DMS53 treated with DMSO at 0.1 percent for 48 hours (cell line): ENCODE results near the gene HOXC11.

ENCODE experiments used
- DNase-seq: peaks from one replicate; lab custom pipeline; 2025; ENCODE audit not compliant: unreplicated experiment; lab: John Stamatoyannopoulos, UW

Gene HOXC11

DNA sequence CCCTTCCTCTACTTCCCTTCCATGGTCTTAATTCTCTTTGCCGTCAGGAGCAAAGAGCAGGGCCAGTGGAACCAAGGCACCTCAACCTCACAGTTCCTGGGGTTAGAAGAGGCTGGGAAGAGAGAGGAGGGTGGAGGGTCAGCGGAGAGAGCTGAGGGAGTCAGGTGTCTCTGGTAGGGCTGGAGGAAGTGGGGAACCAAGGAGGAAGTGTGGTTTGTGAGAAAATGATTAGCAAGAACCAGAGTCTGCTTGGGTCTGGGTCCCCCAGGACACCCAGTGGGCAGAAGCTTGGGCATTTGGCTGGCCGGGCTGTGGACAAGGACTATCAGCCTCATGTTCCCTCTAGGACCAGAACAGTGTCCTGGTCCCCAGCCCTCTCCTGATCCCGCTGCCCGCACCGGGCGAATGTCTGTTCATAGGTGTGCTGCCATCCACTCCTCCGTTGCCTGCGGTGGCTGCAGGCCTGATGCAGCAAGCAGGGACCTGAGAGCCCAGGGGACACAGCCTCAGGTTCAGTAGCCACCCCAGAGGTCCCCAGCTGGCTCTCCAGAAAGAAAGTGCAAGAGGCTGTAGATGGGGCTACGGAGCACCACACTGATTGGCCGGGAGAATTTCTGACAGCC, 15.9 kb upstream of the HOXC11 start:
- no peak for DNase-seq

DNA sequence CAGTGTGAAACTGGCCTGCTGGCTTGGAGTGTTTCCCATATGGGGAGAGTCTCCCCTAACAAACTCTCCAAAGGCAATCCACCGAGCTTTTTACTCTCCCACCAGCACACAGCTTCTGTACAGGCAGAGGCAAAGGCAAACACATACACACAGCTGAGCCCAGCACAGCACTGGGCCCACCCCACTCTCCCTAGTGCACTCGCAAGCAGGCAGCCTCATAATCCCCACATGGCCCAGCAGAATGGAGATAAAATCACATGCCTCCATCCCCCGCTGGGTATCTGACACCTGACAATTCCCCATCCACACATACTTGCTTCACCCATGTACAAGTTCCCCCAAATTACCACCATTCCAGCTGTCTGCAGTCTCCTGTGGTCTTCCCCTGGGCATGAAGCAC, 14.8 kb upstream of the HOXC11 start:
- no peak for DNase-seq

DNA sequence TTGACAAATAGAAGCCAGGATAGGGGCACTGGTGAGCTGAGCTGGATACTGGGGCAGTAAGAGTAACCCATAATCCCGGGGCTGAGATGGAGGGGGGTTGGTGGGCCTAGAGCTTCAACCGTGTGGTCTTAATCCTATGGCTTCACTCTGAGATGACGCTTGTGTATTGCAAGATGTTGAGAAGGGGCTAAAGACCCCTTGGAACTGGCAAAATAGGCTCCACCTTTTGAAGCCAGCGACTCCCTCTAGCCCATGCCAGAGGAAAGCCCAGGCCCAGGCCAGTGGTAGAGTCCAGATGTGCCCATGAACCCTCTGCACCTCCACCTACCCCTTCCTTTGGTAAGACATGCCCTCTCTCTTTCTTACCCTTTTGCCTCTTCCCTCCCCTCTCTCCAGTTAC, 13.6 kb upstream of the HOXC11 start:
- DNase-seq: no peak

DNA sequence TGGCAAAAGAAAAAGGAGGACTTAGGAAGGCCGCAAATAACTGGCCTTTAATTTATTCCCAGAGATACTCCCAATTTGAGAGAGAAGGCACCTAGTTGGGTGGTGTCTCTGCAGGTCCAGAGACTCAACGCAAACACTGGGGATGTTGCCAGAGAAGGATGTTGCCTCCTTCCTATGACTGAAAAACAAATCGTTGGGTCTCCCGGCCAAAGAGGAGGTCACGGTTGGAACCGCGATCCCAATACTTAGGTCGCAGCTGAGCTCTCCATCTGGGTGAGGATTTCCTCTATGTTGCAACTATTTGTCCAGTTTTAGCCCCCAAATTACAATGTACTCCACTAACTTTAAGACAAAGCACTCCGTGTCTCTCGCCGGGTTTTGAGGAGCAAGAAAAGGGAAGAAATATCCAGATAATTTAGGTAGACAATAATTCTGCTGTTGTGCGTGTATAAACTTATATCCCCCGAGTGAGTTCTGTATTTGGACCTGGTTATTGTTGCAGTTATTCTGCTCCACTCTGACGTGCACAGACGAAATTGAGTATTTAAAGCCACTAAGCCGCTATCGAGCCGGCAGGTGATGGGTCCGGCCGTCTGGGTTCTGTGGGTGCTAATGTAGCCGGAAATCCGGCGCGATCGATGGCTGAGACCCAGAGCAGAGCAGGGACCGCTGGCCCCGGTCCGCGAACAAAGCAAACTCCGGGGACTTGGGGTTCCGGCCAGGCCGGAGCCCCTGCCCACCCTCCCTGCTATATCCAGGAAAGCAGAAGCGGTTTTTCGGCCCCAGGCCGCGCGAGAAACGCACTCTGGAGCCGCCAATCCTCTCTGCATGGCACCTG, 12.5 kb upstream of the HOXC11 start:
- no peak for DNase-seq

DNA sequence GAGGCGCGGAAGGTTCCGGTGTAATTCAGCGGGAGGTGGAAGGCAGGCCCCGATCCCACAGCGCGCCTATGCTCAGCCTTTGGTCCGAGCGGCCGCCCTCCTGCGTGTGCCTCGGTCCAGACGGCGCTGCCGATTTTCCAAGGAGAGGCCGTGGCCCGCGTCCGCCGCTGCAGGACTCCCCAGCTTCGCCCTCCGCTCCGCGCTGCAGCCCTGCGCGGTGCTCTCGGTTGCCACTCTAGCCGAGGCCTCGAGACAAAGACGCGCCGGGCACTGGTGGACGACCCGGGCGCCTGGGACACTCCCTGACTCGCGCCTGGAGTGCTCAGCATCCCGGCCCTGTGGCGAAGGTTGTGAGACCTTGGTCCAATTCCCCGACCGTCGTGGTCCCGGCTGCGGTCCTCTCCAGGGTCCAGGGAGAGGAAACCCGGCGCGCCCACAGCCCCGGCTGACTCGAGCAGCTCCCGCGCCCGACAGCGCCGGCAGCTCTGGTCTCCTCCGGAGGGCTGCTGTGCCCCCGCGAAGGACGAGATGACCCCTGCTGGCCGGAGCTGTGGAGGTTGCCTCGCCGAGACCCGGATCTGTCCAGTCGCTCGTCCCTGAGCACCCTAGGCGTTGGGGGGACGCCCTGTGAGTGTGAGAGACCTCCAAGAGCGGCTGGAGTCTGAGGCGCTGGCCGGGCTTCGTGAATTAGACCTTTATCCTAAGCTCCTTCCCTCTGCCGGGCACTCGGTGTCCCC, 11.7 kb upstream of the HOXC11 start:
- DNase-seq: no peak

DNA sequence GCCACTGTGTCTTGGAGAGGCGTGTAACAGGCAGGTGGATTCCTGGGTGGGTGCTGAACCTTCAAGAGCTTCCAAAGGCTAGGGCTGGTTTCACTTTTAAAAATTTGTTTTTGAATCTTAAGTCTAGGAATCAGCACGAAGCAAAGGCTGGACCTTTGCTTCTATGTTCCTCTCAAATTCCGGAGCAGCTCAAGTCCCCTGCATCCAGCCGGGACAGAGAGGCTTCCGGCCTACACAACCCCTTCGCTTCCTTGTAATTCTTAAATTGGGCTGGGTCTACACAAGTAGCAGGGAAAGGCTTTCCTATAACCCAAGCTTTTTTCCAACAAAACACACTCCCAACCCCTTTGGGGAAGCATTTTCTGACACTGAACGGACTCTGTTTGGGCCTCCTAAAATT, 9.9 kb upstream of the HOXC11 start:
- no peak for DNase-seq

DNA sequence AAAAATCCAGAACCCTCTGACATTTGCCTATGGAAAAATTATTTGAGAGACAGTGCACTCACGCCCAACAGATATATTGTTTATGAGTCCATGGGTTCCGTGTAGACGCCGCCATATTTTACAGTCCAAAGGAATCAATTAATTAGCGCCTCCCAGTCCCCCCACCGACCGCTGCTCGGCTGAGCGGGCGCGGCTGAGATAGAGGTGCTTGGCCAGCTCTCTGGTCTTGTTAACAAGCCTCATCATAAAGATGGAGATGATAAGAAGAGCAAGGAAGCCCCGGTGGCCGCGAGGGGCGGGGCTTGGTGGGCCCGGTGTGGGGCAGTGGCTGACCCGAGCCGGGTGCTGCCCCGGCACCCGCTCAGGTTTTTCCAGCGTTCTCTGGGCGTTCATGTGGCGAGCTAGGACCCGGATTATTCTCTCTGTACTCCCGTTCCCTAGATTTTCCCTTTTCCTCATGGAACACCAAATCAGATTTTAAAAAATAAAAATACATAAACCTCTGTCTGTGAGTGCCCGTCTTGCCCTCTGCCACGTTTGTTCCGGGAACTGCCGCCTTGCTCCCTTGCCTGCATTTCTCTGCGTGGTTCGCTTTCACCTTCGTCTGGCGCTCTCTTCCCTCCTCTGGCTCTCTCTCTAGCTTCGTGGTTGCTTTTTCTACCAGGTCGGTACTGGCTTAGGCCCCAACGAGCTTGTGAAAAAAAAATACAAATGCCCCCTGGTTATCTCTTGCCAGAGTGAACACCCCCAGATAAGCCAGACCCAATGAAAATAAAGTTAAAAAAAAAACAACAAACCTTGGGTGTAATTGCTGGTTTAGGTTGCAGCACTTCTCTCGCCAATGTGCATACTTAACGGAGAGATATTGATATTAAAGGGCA, 9.3 kb upstream of the HOXC11 start:
- DNase-seq: no peak

DNA sequence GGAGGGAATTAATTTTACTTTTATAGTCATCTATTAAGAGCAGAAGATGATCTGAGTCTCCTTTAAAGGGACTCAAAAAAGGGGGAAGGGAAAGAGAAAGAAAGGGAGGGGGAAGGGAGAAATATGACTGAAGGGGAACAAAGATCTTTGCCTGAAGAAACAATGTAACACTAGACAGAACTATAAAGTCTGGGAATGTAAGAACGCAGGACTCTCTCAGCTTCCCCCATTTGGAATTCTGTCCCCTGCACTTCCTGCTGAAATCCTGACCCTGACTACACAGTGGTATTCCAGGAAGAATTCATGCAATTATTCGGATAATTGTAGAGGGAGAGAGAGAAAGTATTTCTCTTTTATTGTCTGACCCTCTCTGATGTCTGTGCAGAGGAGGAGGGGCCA, 8.6 kb upstream of the HOXC11 start:
- no peak for DNase-seq

DNA sequence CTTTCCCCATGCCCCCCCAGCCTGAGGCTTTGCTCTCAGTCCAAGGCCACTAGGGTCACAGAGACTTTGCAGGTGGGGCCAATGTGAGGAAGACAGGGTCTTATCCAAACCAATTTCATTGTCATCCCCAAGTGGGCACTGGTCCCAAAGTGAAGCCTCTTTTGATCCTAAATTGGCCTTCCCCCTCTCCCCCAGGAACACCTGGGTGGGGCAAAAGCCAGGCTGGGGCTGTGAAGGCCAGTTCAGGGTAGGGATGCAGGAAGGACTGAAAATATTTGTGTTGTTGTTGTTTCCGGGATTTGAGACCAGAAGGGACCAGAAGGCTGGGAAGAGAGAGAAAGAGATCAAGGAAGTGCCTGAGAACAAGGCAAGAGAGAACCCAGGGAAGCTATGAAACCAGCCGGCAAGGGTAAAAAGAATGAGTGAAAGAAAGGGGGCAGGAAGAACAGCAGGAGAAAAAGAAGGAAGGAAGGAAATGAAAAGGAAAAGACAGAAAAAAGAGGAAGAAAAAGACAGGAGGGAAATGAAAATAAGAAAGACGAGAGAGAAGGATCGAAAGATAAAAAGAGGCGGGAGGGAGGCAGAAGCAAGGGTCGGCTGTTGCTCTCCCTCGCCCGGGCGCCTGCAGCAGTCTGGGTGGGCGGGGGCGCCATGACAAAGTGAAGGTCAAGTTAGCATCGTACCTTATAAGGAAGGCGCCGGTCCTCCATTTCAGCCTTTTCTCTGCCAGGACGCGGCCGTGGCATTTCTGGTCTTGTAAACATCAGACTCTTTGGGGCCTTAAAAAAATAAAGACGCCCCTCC, 7.4 kb upstream of the HOXC11 start:
- DNase-seq: no peak

DNA sequence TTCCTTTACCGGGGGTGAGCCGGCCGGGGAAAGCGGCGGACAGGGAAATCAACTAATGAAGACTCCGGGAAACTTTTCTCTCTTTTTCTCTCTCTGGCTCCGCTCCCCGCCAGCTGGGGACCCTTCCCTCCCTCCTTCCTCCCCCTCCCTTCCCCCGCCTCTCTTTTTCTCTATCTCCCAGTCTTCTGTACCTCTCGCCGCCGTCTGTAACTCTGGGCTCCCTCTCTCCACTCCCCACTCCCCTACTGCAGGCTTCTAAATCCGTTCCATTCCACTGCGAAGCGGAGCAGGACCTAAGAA, 6.9 kb upstream of the HOXC11 start:
- DNase-seq: no peak

DNA sequence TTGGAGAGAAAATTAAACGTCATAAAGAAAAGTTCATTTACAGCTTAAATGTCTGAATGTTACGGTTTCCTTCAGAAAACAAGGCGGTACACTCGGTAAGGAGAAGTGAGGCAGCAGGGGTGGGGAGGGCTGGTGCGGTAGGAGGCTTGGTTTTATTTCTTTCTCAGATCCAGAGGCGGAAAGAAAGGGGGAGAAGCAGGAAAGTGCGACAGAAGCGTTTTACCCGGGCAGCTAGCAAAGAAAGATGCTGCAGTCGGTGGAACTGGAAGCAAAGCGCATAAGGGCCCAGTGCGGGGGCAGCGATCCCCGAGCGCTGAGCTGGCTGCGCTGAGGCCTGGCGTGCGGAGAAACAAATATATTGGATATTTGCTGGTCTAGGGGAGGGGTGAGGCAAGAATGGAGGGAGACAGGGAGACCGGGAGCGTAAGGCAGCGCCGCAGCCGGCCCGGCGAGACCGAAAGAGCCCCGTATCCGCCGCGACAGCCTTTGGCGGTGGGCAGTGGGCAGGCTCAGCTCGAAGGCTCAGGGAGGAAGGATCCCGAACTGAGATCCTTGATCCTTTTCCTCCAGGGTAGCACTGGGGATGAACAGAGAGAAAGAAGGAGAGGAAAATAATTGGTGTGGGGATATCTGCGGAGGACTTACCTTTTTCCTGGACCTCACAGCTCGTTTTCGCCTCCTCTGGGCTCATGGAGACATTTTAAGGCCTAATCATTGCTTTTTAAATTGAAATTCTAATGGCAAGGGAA, 6.4 kb upstream of the HOXC11 start:
- no peak for DNase-seq

DNA sequence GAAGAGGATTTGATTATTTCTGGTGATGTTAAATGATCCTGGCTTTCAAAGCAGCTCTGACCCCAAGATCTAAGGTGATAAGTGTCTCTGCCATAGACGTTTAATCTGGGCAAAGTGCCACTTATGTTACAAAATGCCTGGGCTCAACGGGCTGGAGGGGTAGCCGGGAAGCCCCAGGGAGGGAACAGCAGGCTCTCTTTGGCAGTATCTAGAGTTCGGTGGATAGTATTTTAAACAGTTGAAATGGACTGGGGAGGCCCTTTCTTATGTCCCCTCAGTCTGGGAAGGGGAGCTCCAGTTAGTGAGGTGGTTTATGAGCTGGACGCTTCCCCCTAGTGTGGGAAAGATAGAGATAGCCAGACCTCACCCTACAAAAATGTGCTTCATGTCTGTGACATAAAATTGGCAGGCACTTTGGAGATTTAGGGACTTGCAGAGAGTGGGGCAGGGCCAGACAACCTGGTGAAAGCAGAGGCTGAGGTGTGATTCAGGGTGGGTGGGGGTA, 5.5 kb upstream of the HOXC11 start:
- no peak for DNase-seq

DNA sequence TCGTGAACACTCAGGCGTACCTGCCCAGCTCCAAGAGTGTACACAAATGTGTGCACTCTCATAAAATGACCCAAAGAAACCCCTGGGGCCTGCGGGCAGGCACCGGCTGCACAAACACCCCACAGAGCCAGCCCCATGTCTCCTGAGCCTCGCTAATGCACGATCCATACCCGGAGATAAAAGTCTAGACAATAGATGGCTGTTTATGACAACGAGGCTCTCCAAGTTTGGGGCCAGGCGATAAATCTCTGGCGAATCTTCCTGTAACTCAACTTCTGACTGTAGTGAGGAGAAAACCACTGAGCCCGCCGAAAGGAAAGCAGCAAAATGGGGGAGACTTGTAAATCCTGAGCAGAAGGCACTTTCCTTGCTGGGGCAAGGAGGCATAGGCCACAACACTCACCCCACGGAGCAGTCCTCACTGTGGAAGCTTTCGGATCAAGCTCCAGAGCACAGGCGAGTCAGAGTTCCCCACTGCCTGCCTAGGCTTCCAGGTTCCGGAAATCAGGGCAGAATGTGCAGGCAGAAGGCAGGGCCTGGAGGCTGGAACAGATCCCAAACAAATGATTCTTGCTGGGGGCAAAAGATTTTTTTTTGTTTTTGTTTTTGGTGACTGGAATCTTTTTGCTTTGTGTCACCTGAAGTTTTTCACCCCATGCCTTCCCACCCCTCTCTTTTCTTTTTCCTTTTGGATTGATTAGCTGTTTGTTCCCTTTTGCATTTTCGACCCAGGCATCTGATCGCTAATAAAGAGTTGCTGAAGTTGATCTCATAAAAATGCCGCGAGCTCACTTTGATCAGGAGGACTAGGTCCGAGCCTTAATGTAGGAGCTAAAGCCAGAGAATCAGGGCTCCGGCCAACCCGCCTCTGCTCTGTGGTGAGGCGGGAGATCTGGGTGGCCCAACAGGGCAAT, 4.5 kb upstream of the HOXC11 start:
- DNase-seq: no peak

DNA sequence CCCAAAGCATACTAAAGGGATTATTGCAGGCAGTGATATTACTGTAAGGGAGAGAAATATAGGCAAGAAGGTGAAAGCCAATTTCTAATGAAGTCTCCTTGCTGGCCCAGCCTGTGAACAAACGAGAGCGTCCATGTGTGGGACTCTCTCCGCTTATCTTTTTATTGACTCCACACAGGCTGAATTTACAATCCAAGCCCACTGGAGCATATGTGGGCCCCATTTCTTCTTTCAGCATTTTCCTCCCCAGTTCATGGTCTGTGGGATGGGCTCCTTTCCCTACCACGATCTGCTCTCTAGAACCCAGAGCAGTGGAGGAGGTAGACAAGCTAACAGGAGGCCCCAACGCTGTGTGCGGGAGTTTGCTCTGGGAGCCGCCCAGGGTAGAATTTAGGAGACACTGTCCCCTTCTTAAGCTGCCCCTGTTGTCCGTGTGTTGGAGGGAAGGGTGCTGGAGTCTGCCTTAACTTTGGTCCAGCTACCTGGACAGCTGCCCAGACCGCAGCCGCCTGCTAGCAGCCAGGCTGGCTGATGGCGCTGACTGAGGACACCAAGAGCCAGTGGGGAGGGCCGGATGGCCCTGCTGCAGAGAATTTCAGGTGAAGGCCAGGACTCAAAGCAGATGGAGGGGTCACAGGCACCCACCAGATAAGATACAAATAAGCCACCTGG, 3.2 kb upstream of the HOXC11 start:
- no peak for DNase-seq

DNA sequence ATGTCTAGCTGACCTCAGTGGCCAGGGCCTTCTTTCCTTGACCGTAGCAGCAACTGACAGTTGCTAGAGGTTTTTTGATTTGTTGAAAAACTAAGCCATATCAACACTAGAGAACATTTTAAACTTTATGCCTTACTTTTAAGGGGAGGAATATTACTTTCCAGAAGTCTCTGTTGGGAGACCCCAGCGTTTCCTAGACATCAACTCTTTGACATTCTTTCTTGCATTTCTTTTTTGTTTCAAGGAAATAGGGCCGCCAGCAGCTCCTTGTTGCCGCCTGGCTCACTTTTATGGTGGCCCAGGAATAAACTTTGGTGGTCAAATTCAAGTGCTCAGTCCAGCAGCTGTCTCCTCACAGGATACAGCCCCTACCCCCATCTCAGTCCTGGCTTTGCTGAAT, 2.5 kb upstream of the HOXC11 start:
- no peak for DNase-seq

DNA sequence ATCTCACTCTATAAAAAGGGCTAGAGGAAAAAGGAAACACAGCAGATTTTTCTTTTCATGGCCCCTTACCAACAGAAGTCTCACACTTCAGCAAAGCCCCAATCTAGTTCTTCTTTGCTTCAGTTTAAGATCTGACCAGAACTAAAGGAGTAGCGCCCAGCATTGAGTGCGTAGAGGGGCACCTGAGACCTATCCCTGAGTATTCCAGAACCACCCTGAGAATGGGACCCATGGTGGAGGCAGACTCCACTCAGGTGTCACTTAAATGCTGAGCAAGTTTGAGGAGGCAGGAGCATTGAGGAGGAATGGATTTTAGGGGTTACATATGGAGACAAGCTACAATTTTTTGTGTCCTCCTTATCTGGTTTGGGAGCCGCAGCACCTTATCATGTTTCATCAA, 1.8 kb upstream of the HOXC11 start:
- DNase-seq: no peak

DNA sequence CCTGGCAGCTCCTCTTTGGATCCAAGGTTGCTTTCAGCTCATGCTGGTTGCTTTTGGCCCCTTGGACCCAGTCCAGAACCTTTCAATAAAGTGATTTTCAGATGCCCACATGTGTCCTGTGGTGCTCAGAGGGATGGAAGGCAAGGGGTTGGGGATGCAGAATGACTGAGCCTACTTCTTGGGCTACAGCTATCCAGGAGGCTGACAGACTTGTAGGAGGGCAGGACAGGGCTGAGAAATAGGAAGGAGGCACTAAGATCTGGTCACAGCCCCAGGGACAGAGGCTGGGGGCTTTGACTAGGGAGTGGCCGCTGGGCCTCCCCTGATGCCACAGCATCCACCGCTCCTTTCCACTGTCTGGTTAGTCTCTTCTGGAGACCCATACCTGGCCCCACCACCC, 1.2 kb upstream of the HOXC11 start:
- no peak for DNase-seq

DNA sequence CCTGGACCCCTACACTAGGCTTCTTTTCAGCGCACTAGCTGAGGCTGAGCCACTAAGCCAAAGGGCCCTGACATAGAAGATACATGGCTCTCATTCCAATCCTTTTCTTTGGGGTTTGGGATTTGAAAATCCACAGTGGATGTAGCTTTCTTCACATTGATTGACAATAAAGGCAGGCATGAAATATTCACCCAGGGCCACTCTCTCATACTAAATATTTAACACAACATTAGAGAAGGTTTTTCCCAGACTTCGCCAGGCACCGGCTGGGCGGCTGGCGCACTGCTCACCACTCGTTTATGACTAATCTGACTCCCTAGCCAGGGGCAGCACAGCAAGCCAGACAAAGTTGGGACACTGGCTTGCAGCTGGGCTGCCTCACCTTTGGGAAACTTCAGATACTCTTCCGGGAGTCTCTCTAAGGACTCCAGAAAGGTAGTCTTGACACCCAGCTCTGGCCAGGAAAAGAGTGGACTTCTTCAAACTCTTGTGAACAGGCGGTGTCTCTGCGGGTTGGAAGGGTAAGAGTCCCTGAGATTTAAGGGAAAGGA, 699 bp upstream of the HOXC11 start:
- DNase-seq: no peak
